Thyroid gland (tissue), 4 donors: Measurements from ENCODE around the gene CAMSAP2.

Experiments
- CTCF ChIP-seq, 6 experiments: fragments of 200-600 bp in 3 of 6; fragments of 450-650 bp in 3 of 6; sonication (generic) in 3 of 6; IDR thresholded peaks; one replicate each; pipeline ENCODE4 v1.5.1; 2016 to 2019; ENCODE audit warnings: antibody characterized with exemption in 6 of 6, mild to moderate bottlenecking in 2 of 6, inconsistent platforms in 1 of 6, moderate library complexity in 1 of 6
- POLR2A ChIP-seq, 2 donors: fragments of 450-650 bp; IDR thresholded peaks; one replicate each; pipeline ENCODE4 v1.6.1; 2017; ENCODE audit warnings: antibody characterized with exemption in 2 of 2, mild to moderate bottlenecking in 2 of 2, moderate library complexity in 1 of 2

GRCh38 chr1:200905411-200906052, 166.8 kb downstream of the CAMSAP2 start:
- TF ChIP-seq CTCF (IDR thresholded peaks at IDR 0.05): no peak
- TF ChIP-seq POLR2A (IDR thresholded peaks at IDR 0.05): no peak
